HG02571 (cell line): ENCODE data around the gene EHD1.

ENCODE experiments used
- ATAC-seq: cut with Tn5 transposase; IDR thresholded peaks from one replicate; pipeline ENCODE4 v1.9.1; 2021; ENCODE audit warnings: mild to moderate bottlenecking, moderate library complexity; ENCODE audit not compliant: unreplicated experiment

EHD1 gene

DNA sequence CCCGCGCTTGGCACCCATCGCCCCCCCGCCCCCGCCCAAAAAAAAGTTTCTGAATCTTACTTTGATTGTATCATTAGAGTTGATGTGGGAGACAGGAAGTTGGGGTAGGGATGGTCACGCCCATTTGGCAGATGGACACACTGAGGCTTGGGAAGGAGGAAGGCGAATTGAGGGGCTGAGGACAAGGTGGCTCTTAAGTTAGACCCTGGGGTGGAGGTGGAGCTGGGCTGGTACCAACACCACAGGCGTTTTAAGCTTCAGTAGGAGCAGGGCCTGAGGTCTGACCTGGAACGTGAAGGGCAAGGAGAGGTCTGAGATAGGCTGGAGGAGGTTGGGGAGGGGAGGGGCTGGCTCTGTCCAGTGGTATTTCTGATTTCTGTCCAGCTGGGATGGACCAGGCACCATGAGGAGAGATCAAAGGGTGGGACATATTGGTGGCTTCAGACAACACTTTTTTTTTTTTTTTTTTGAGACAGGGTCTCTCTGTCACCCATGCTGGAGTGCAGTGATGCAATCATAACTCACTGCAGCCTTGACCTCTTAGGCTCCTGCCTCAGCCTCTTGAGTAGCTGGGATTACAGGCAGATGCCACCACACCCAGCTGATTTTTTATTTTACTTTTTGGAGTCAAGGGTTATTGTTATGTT, 33.2 kb downstream of the EHD1 start:
- ATAC-seq, result no peak

GRCh38 chr11:64844330-64845128, 33.9 kb downstream of the EHD1 start, which contains the start of gene CDC42BPG:
CDC42BPG (minus strand) TSS chr11:64844653; CDS start chr11:64844569, 84 bp downstream.
- no peak for ATAC-seq

DNA sequence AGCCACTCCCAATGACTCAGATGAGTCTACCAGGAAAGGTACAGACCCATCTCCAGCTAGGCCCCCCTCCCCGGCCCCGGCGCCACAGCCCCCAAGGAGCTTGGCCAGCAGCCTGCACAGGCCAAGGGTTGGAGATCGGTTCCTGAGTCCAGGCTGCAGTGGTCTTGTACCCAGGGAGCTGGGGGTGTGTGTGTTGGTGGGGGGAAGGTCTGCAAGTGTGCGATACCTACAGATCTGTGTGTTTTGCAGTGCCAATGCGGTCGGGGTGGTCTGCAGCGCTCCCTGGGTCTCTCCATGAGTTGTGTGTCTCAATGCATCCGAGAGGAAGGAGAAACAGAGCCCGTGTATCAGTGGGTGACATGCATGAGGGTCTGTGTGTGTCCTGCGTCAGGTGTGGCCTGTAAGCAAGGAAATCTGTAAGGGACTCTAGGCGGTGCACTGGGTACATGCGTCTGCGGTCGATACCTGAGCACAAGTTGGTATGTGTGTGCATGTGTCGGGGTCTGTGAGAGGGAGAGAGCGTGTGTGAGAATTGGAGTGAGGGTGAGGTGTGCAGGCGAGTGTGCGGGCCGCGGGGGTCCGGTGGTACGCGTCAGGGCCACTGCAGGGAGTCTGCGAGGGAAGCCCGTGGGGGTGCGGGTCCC, 34.6 kb downstream of the EHD1 start:
- ATAC-seq, result no peak

DNA sequence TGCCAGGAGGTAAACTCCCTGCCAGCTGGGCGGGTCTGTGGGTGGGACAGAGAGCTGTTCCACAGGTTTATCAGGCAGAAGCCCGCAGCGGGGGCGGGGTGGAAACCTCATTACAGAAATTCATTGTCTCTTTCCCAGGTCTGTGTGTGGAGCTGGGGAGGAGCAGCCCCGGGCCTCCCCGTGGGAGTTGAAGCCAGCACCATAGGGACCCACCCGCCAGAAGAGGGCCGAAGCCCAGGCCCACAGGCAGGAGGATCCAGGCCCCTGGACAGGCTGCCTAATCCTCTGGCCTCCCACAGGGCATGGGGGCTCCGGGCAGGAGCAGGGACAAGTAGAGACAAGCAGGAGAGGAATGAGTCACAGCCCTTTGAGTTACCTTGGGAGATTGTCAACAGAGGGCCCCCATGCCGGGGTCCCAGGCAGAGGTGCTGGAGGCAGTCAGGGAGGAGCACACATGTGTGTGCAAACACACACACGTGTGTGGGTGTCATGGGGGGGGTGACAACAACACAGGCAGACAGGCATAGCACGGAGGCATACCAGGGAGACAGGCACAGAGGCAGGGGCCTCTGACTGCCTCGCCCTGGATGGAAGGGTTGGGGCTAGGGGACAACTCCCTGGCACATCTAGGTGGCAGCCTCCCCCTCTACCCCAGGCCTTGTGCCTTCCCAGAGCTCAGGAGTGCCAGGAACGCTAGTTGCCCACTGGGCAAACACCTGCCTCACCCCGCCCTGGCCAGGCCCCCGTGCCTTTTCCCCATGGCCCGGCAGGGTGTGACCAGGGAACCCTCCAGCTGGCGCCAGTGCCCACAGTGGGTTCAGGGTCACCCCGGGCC, 35.4 kb downstream of the EHD1 start:
- ATAC-seq, result no peak

DNA sequence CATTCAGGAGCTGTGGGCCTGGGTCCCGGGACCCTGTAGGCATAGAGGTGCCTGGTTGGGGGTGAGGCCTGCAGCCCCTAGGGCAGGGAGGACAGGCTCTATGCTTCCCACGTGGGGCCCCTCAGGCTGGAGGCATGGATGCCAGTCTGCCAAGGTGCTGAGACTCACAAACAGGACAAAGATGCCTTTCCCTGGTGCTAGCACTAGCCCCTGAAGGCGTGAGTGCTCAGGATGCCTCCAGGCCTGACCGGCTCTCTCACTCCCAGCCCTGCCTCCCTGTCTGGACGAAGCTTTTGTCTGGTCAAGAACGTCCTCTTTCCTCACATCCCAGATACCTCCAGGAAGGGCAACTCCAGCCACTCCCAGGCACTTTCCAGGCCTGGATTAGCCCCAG, 36.1 kb downstream of the EHD1 start:
- ATAC-seq, result no peak

DNA sequence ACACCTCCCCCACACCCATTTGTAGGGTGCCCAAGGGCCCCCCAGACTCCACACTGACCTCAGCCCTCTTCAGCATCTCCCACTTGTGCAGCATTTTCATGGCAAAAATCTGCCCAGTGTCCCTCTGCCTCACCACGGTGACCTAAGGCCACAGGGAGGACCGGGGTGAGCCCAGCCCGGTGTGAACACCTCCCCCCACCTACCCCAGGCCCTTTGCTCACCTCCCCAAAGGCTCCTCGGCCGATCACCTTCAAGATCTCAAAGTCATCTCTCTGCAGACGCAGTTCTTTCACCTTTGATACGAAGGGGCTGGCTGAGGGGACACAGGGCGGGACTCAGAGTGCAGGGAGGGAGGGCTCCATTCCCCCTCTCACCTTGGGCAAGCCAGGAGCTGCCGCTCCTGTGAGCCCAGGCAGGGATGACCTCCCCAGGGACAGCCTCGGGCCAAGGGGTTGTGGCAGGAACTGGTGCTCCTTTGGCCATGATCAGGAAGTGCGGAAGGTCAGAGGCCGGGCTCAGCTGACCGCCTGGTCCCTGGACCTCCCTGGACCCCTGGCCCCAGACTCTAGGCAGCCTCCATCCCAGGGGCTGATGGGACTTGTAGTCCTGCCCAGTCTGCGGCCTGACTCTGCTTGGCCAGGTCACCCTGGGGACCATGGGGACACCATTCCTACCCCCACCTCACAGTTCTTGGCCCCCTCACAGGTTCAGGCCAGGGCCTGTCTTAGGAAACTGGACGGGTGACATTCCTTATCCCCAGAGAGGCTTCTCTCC, 36.6 kb downstream of the EHD1 start:
- ATAC-seq, result no peak

- no peak for ATAC-seq
These were observed 38.3 kb downstream of the EHD1 start for GRCh38 chr11:64839887-64840782.

DNA sequence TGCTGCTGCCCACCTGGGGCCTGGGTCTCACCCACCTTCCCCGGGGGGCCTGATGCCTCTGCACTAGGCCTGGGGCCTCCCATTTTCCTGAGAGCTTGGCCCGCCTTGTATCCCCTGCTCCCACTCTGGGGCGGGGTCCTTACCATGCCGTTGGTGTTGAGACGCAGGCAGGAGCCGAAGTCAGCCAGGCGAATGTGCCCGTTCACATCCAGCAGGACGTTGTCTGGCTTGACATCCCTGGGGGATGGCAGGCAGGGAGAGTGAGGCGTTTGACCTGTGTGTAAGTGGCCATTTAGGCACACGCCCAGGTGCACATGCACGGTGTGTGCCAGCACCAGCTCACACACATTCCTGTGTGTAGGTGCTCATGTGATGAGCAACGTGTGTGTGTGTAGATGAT, 39.1 kb downstream of the EHD1 start:
- ATAC-seq, result no peak

DNA sequence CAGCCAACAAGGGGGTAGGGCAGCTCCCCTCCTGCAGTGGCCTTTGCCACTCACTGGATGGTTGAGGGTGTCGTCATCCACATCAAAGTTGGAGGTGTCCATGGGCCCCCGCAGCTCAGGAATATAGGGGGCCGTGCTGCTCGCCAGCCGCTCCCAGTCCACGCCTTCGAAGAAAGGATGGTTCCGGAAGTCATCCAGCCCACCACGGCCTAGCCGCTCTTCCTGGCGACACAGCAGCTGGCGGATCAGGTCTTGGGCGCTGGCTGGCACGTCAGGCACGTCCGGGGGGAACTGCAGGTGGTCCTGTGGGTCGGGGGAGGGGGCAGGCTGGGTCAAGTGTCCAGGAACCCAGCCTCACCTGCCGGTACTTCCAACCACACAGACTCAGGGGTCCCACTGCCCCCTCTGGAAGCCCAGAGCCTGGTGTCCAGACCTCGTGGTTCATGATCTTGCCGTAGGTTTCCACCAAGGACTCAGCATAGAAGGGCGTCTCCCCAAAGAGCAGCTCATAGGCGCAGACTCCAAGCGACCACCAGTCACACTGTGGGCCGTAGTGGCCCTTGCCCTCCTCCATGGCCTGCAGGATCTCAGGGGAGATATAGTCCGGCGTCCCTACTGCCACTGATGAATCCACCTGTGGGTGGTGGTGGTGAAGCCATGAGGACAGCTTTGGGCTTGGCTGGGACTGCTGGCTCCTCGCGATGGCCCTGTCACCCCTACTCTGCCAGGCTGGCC, 39.7 kb downstream of the EHD1 start:
- ATAC-seq, result no peak

GRCh38 chr11:64837887-64838351, 40.5 kb downstream of the EHD1 start:
- no peak for ATAC-seq

DNA sequence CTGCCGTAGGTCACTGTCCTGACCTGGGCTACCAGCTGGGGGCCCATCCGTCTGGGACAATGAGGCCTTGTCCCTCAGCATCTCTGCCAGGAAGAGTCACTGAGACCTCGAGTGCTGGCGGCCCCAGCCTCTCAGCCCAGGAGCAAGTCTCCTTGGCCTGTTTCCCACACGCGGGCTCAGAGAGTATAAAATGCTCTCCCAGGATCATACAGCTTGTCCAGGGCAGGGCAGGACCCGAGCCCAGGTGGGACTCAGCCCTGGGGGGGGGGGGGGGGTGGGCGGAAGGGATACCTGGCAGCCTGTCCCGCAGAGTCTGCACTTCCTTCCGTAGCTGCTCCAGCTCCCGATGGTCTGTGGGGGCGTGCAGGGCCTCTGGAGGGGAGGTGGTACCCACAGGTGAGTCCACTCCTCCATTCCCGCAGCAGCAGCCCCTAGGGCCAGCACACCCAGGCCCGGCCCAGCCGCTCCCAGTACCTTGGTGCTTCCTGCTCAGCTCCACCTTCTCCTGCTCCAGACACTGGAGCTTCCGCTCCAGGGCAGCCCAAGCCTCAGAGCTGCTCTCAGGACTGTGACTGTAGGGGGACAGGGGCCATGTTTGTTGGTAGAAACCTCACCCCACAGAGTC, 41.9 kb downstream of the EHD1 start:
- no peak for ATAC-seq

DNA sequence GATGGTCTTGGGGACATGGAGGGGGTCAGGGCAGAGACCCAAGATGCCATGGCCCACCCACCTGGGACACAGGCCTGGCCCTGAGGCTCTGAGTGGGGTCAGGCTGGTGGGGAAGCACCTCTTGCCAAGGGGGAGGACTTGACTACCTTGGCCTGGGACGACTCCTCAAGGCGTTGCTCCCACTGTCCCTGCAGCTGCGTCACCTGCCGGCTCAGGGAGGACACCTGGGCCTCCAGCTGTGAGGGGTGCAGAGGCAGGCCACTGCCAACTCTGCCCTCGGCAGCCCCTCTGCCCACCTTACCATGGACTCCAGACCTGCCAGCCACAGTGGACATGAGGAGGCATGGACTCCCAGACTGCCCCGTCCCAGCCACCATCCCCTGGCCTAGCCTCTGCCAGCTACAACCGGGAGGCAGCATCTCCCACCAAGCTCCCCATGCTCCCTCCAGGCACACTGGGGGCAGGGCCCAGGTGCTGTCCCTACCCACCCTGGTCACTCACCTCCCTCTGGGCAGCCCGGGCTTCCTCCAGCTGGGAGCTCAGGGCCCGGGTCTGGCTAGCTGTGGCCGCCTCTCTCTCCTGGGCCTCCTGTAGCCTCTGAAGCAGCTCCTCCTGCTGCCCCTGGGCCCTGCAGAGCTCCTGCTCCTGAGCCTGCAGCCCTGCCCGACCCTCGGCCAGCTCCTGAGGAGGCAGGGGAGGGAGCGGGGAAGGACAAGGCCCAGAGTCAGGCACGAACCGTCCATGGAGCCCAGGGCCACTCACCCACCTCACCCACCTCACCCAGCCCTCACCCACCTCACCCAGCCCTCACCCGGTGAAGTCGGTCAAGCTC, 42.6 kb downstream of the EHD1 start:
- ATAC-seq, result no peak

GRCh38 chr11:64834723-64835615, 43.5 kb downstream of the EHD1 start:
- ATAC-seq, result no peak

DNA sequence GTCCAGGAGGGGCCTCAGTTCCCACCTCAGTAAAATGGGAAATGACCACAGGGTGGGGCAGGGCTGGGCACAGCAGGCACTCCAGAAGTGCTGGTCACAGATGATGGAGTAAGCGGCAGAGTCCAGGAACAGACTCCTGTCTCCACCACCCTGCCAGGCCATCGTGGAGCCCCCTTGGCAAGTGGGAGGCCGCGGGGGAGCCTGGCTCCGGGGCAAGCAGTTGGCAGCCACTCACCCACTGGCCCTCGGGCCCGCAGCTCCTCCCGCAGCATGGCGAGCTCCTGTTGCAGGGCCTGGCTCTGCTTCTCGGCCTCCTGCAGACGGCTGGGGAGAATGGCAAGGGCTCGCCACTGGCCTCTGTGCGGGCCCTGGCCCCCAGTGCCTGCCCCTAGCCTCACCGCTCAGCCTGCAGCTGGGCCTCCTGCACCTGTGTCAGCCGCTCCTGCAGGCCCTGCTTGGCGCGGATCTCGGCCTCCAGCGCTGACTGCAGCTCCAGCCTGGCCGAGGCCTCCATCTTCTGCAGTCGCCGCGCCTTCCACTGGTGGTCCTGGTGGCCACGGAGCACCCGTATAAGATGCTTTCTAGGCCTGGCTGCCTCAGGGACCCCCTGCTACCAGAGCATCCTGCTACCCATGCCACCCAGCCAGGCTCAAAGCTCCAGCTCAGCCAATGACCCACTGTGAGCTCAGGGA, 44.2 kb downstream of the EHD1 start:
- ATAC-seq, result no peak

DNA sequence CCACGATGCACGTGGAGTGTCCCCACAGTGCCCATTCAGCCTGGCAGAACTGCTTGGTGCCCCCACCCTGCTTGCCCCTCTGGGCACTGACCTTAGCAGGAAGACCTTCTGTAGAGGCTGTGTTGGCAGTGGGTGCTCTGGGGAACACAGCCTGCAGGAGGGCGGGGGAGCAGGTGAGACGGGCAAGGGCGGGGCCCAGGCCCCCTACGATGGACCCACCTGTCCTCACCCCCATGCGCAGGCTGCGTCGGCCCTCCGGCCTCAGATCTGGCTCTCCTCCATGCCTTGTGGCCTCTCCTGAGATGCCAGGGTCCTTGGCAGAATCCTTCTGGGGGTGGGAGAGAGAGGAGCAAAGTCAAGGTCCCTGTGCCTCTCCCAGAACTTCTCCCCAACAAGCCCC, 44.9 kb downstream of the EHD1 start:
- ATAC-seq, result no peak

- no peak for ATAC-seq
These were observed 45.3 kb downstream of the EHD1 start for GRCh38 chr11:64833198-64833502.
